Ishikawa (cell line): ENCODE measurements around the gene LRFN3.

Experiments
- CEBPB ChIP-seq: IDR thresholded peaks from 2 replicates; pipeline ENCODE4 v1.6.1; 2012
- CREB1 ChIP-seq: IDR thresholded peaks from 2 replicates; pipeline ENCODE4 v1.6.1; 2012; ENCODE audit warnings: low read depth
- EGR1 ChIP-seq: IDR thresholded peaks from 2 replicates; pipeline ENCODE4 v1.6.1; 2012
- EP300 ChIP-seq: IDR thresholded peaks from 2 replicates; pipeline ENCODE4 v1.6.1; 2012; ENCODE audit warnings: borderline replicate concordance
- FOXM1 ChIP-seq: IDR thresholded peaks from 2 replicates; pipeline ENCODE4 v1.6.1; 2012; ENCODE audit warnings: low read depth, borderline replicate concordance
- NFIC ChIP-seq: IDR thresholded peaks from 2 replicates; pipeline ENCODE4 v1.6.1; 2012
- RAD21 ChIP-seq: IDR thresholded peaks from 2 replicates; pipeline ENCODE4 v1.6.1; 2012; ENCODE audit warnings: low read depth
- REST ChIP-seq: IDR thresholded peaks from 2 replicates; pipeline ENCODE4 v1.6.1; 2012; ENCODE audit warnings: low read depth, mild to moderate bottlenecking
- TAF1 ChIP-seq: IDR thresholded peaks from 2 replicates; pipeline ENCODE4 v1.6.1; 2012; ENCODE audit warnings: low read depth, mild to moderate bottlenecking
- TCF12 ChIP-seq: IDR thresholded peaks from 2 replicates; pipeline ENCODE4 v1.6.1; 2012; ENCODE audit warnings: low read depth
- TEAD4 ChIP-seq: IDR thresholded peaks from 2 replicates; pipeline ENCODE4 v1.6.1; 2012
- YY1 ChIP-seq: IDR thresholded peaks from 2 replicates; pipeline ENCODE4 v1.6.1; 2012; ENCODE audit warnings: low read depth
- ZBTB7A ChIP-seq: IDR thresholded peaks from 2 replicates; pipeline ENCODE4 v1.6.1; 2012; ENCODE audit warnings: low read depth
- TF ChIP-seq, protein P1 (sequence below): IDR thresholded peaks from 2 replicates; pipeline ENCODE4 v1.6.1; 2012
- TF ChIP-seq, protein P2 (sequence below): IDR thresholded peaks from 2 replicates; pipeline ENCODE4 v1.6.1; 2012

The LRFN3 gene

DNA sequence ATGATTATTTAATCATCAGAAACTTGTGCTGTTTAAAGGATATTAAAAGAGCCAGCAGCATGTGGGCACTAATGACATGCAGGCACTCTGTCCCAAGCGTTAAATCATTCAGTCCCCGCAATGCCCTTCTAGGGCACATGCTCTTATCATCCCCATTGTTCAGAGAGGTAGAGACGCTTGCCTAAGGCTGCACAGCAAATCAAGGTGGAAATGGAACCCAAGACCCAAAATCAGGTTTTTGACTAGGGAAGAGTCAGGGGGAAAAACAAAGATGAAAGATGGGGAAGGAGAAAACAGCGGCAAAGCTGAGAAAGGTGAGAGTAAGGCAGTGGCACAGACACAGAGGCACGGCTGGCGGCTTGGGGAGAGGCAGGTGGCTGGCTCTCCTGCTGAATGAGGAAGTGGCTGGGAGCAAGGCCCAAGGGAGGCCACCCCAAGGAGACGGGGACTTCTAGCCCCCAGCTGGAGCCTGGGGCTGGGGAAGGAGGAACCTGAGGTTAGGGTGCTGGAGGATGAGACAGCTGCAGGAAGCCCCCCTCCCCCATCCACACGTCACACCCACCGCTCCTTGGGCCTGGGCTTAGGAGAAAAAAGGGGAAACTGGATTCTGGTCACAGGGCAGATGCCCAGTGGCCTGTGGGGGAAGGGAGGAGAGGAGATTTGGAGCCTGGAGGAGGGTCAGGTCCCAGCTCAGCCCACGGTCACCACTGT is 27.0 kb upstream of the LRFN3 start:
- no peak for TF ChIP-seq EP300
- TF ChIP-seq YY1: no peak
- TF ChIP-seq TAF1: no peak
- TF ChIP-seq RAD21: no peak
- TF ChIP-seq, protein P1, sequence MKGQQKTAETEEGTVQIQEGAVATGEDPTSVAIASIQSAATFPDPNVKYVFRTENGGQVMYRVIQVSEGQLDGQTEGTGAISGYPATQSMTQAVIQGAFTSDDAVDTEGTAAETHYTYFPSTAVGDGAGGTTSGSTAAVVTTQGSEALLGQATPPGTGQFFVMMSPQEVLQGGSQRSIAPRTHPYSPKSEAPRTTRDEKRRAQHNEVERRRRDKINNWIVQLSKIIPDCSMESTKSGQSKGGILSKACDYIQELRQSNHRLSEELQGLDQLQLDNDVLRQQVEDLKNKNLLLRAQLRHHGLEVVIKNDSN: no peak
- TF ChIP-seq TCF12: no peak
- no peak for TF ChIP-seq NFIC
- TF ChIP-seq TEAD4: no peak
- no peak for TF ChIP-seq ZBTB7A
- TF ChIP-seq FOXM1: no peak
- TF ChIP-seq CEBPB: no peak
- no peak for TF ChIP-seq CREB1
- TF ChIP-seq, protein P2, sequence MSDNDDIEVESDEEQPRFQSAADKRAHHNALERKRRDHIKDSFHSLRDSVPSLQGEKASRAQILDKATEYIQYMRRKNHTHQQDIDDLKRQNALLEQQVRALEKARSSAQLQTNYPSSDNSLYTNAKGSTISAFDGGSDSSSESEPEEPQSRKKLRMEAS: no peak
- no peak for TF ChIP-seq REST
- no peak for TF ChIP-seq EGR1

- TF ChIP-seq CEBPB (no peak), TCF12 (no peak), EP300 (no peak), FOXM1 (no peak), ZBTB7A (no peak), TEAD4 (no peak), YY1 (no peak), RAD21 (no peak), NFIC (no peak)
- TF ChIP-seq, protein P1: no peak
- TF ChIP-seq, protein P2: no peak
Observed at GRCh38 chr19:35909684-35910035, 26.5 kb upstream of the LRFN3 start.

DNA sequence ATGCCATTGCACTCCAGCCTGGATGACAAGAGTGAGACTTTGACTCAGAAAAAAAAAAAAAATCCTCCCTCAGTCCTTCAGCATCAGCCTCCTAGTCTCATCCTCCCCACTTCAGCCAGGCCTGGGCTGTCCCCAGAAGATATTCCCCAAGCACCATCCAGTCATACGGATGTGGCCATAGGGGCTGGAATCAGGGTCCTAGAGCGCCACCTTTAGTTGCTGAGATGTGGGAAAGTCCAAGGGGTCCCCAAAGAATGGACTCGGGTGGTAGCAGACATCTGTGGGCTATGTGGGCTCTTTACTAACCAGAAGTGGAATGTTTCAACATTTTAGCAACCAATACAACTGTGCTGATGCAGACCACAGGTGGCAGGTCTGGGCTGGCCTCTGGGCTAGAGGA is 25.0 kb upstream of the LRFN3 start:
- TF ChIP-seq, protein P1: no peak
- TF ChIP-seq CEBPB (no peak), YY1 (no peak), EP300 (no peak), RAD21 (peak; percentile 22; the same call in 1 of the 2 replicates), FOXM1 (no peak)

DNA sequence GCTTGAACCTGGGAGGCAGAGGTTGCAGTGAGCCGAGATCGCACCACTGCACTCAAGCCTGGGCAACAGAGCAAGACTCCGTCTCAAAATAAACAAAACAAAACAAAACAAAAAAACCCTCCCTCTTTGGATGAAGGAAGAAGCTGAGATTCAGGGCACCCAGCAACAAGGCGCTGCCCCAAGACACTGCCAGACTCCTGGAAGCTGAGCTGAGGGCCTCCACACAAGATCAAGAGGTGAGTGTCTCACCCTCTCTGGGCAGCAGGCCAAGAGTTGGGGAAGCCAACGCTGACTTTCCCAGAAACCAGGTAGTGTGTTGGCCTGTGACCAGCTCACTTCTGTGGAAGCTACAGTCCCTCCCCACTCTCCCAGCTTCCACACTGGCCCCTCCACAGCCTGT is 24.4 kb upstream of the LRFN3 start:
- TF ChIP-seq TAF1 (no peak), NFIC (peak; percentile 69), ZBTB7A (no peak)

- TF ChIP-seq TCF12 (no peak), EGR1 (no peak), FOXM1 (no peak)
Observed at GRCh38 chr19:35913589-35913988, 22.6 kb upstream of the LRFN3 start.

DNA sequence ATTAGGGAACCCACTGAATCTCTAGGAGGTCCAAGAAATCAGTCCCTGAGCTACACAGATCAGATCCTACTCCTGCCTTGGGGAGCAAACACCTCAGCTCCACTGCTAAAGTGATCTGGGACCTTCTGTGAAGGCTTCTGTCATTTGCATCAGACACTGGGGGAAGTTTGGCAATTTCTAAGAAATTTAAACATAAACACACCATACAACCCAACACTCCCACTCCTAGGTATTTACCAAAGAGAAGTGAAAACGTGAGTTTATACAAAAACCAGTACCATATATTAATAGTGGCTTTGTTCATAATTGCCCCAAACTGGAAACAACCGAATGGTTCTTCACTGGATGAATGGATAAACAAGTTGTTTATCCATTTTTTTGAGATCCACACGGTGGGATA is 20.7 kb upstream of the LRFN3 start:
- TF ChIP-seq ZBTB7A: no peak
- TF ChIP-seq, protein P1: no peak
- no peak for TF ChIP-seq EGR1
- TF ChIP-seq CEBPB: no peak
- TF ChIP-seq RAD21: no peak
- TF ChIP-seq TCF12: no peak
- no peak for TF ChIP-seq TEAD4
- TF ChIP-seq YY1: no peak
- TF ChIP-seq, protein P2: no peak
- TF ChIP-seq FOXM1: no peak
- no peak for TF ChIP-seq NFIC
- TF ChIP-seq CREB1: no peak
- TF ChIP-seq TAF1: no peak
- TF ChIP-seq REST: no peak
- TF ChIP-seq EP300: no peak
